ENCODE measurements around the gene KCNMA1.

DNA sequence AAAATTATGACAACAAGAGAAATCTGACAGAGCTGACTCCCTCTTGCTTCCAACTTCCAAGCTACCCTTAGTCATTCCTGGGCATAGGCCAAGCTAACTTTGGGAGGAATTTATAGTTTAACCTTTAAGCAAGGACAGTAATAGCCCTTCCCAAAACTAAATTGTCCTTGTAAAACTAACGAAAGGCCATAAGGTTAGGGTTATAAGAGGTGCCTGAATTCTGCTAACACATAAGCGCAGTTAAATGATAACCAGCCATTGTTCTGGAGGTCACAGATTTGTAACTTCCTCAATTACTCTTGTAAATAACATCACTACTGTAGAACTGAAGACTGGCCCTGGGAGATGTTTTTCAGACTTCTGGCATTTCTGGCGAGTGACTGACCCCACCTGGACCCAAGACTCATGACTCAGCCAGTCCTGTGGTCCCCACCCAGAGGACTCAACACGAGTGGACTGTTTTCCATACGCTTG is 481.2 kb downstream of the KCNMA1 start:
- TF ChIP-seq, protein P1, sequence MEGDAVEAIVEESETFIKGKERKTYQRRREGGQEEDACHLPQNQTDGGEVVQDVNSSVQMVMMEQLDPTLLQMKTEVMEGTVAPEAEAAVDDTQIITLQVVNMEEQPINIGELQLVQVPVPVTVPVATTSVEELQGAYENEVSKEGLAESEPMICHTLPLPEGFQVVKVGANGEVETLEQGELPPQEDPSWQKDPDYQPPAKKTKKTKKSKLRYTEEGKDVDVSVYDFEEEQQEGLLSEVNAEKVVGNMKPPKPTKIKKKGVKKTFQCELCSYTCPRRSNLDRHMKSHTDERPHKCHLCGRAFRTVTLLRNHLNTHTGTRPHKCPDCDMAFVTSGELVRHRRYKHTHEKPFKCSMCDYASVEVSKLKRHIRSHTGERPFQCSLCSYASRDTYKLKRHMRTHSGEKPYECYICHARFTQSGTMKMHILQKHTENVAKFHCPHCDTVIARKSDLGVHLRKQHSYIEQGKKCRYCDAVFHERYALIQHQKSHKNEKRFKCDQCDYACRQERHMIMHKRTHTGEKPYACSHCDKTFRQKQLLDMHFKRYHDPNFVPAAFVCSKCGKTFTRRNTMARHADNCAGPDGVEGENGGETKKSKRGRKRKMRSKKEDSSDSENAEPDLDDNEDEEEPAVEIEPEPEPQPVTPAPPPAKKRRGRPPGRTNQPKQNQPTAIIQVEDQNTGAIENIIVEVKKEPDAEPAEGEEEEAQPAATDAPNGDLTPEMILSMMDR (IDR thresholded peaks at IDR 0.05; ENCODE audit: insufficient read depth, low read length, poor library complexity, severe bottlenecking): no peak
- no peak for TF ChIP-seq EZH2phosphoT487 (conservative IDR thresholded peaks at IDR 0.05; ENCODE audit: low read length)

All from SU-DHL-6 (cell line).